CD14-positive monocyte (primary cell): ENCODE results near the gene ORAI2. TPM values are rescaled to one million over a fixed set of nuclear protein-coding genes. Genes with fewer than 3 reads are reported as not detected.
A peak's percentile ranks its signal among the peaks of the same experiment; 100 is the strongest.

Experiments used
- DNase-seq, 3 donors: peaks; one replicate each; pipeline ENCODE4 v3.0.0-alpha.2; 2011 to 2022
- H2AFZ ChIP-seq: 2 replicates; pipeline ENCODE4 v1.6.0; 2012; ENCODE audit warnings: mild to moderate bottlenecking, low read depth, low read length, inconsistent platforms; ENCODE audit not compliant: insufficient read depth, poor library complexity, severe bottlenecking
- H3K27ac ChIP-seq, 2 donors: 1 replicate in 1 of 2; 2 replicates in 1 of 2; pipeline ENCODE4 v1.5.1; 2012 to 2013; ENCODE audit warnings: low read length in 2 of 2, control low read depth in 1 of 2, inconsistent platforms in 1 of 2, low read depth in 1 of 2, mild to moderate bottlenecking in 1 of 2
- H3K27me3 ChIP-seq, 2 donors: one replicate each; pipeline versions ENCODE4 v1.6.0 to v1.6.1; 2011 to 2013; ENCODE audit warnings: low read length in 2 of 2; ENCODE audit not compliant: control insufficient read depth in 2 of 2, insufficient read depth in 2 of 2
- H3K36me3 ChIP-seq, 2 donors: replicated peaks in 1 of 2; 1 replicate in 1 of 2; 2 replicates in 1 of 2; pipeline versions ENCODE4 v1.5.1 to v1.6.1; 2012 to 2013; ENCODE audit warnings: low read length in 2 of 2, control low read depth in 1 of 2, inconsistent platforms in 1 of 2, mild to moderate bottlenecking in 1 of 2; ENCODE audit not compliant: insufficient read depth in 2 of 2, control insufficient read depth in 1 of 2
- H3K4me1 ChIP-seq, 2 donors: 1 replicate in 1 of 2; 2 replicates in 1 of 2; pipeline versions ENCODE4 v1.5.1 to v1.6.1; 2012 to 2013; ENCODE audit warnings: low read length in 2 of 2, control low read depth in 1 of 2, inconsistent platforms in 1 of 2, mild to moderate bottlenecking in 1 of 2, moderate library complexity in 1 of 2; ENCODE audit not compliant: insufficient read depth in 2 of 2, control insufficient read depth in 1 of 2
- H3K4me2 ChIP-seq: replicated peaks from 2 replicates; pipeline ENCODE3; 2012; ENCODE audit warnings: low read length, moderate library complexity, mild to moderate bottlenecking; ENCODE audit not compliant: poor library complexity, severe bottlenecking; ENCODE audit errors: extremely low read depth
- H3K4me3 ChIP-seq, 3 experiments: fragments of 200-600 bp in 1 of 3; sonication (generic) in 1 of 3; replicated peaks in 1 of 3; 1 replicate in 2 of 3; 2 replicates in 1 of 3; pipeline ENCODE4 v1.5.1; 2011 to 2013; ENCODE audit warnings: low read length in 3 of 3, mild to moderate bottlenecking in 3 of 3, control low read depth in 2 of 3, low read depth in 2 of 3, inconsistent platforms in 1 of 3, moderate library complexity in 1 of 3
- H3K79me2 ChIP-seq: 2 replicates; pipeline ENCODE4 v1.6.0; 2012; ENCODE audit warnings: mild to moderate bottlenecking, control low read depth, inconsistent platforms, low read length, moderate library complexity; ENCODE audit not compliant: insufficient read depth
- H3K9ac ChIP-seq: 2 replicates; pipeline ENCODE4 v1.6.0; 2017; ENCODE audit warnings: low read length, mild to moderate bottlenecking; ENCODE audit not compliant: insufficient read depth, poor library complexity, severe bottlenecking
- H3K9me3 ChIP-seq, 2 donors: replicated peaks in 1 of 2; 1 replicate in 1 of 2; 2 replicates in 1 of 2; pipeline versions ENCODE4 v1.5.1 to v1.6.1; 2012 to 2013; ENCODE audit warnings: low read length in 2 of 2, control low read depth in 1 of 2; ENCODE audit not compliant: control insufficient read depth in 1 of 2, insufficient read depth in 1 of 2
- H4K20me1 ChIP-seq: 2 replicates; pipeline ENCODE4 v1.6.0; 2012; ENCODE audit warnings: mild to moderate bottlenecking, low read length, control low read depth, moderate library complexity; ENCODE audit not compliant: insufficient read depth
- H3K27ac Mint-ChIP-seq, 7 donors: one replicate each; pipeline ENCODE4 v1.8.0; 2020; ENCODE audit warnings: mild to moderate bottlenecking in 7 of 7, mixed read lengths in 7 of 7, moderate library complexity in 6 of 7, inconsistent platforms in 2 of 7
- H3K27me3 Mint-ChIP-seq, 3 donors: one replicate each; pipeline ENCODE4 v1.8.0; 2021 to 2022; ENCODE audit warnings: low read depth in 3 of 3, mild to moderate bottlenecking in 3 of 3, mixed read lengths in 3 of 3, moderate library complexity in 3 of 3, inconsistent platforms in 1 of 3
- H3K36me3 Mint-ChIP-seq, 2 donors: one replicate each; pipeline ENCODE4 v1.8.0; 2020; ENCODE audit warnings: mixed read lengths in 2 of 2, inconsistent platforms in 1 of 2, mild to moderate bottlenecking in 1 of 2
- H3K4me1 Mint-ChIP-seq: one replicate; pipeline ENCODE4 v1.8.0; 2020; ENCODE audit warnings: mild to moderate bottlenecking, mixed read lengths
- H3K4me3 Mint-ChIP-seq, 2 donors: one replicate each; pipeline ENCODE4 v1.8.0; 2020; ENCODE audit warnings: mild to moderate bottlenecking in 2 of 2, mixed read lengths in 2 of 2, moderate library complexity in 1 of 2
- H3K9me3 Mint-ChIP-seq, 7 donors: one replicate each; pipeline ENCODE4 v1.8.0; 2020 to 2022; ENCODE audit warnings: mixed read lengths in 7 of 7, mild to moderate bottlenecking in 6 of 7, moderate library complexity in 6 of 7, inconsistent platforms in 2 of 7
- CTCF ChIP-seq: fragments of 200-600 bp; IDR thresholded peaks from one replicate; pipeline ENCODE4 v1.8.0; 2022; ENCODE audit warnings: antibody characterized with exemption, mild to moderate bottlenecking
- WGBS: methylation state at CpG from one replicate; pipeline ENCODE4 v1.1.5; 2013; ENCODE audit warnings: missing lambda C conversion rate; ENCODE audit not compliant: insufficient coverage; 5-methylcytosine and 5-hydroxymethylcytosine counted together
- intact Hi-C, 2 donors: fragments of 100-400 bp; cut with micrococcal nuclease; formaldehyde crosslinking; loops; one replicate each; pipeline versions ENCODE4 v1.15.0 to v1.15.1; 2023
- polyA plus RNA-seq, 3 donors: library from polyadenylated mRNA; depleted of rRNA in 1 of 3; unstranded in 2 of 3; stranded (reverse) in 1 of 3; fragments of 300-500 nt in 2 of 3; fragments of >200 nt in 1 of 3; fragmentation: Illumina TruSeq in 2 of 3; gene quantifications; 1 replicate in 2 of 3; 2 replicates in 1 of 3; pipeline ENCODE4 v1.2.3, GENCODE V29; 2012 to 2021

ORAI2 gene
- polyA plus RNA-seq, 3 donors, result 27.5 to 50.0 (median 38.2) TPM

- Mint-ChIP-seq H3K4me3 (no peak overlapping the region), H3K4me1 (peaks cover 27% of the 10 kb centered on the region), H3K9me3 (no peaks in the 10 kb centered on the region), H3K27ac (peak overlapping the region in 4 of 7 donors; percentile 1 to 85 (median 22)), H3K27me3 (no peaks in the 10 kb centered on the region), H3K36me3 (peaks cover 58 to 87% of the 10 kb centered on the region in 2 donors)
- intact Hi-C loops, result no loop called here
- H3K79me2 ChIP-seq, result peaks cover 4% of the 10 kb centered on the region
- 38% methylated on average over 10 of the region's 12 CpGs for WGBS
- H4K20me1 ChIP-seq, result no peaks in the 10 kb centered on the region
- no peak overlapping the region for H3K9ac ChIP-seq
- DNase-seq, result no peak
- no peaks in the 10 kb centered on the region for H3K9me3 ChIP-seq
- no peak overlapping the region for H3K27ac ChIP-seq
- peaks cover 36 to 80% of the 10 kb centered on the region in 2 donors for H3K36me3 ChIP-seq
- TF ChIP-seq CTCF, result no peak
- H3K4me1 ChIP-seq, result peaks cover 13 to 14% of the 10 kb centered on the region in 2 donors
- no peak overlapping the region for H3K4me2 ChIP-seq
- no peak overlapping the region for H2AFZ ChIP-seq
- H3K4me3 ChIP-seq, result no peak overlapping the region
- no peaks in the 10 kb centered on the region for H3K27me3 ChIP-seq
These were observed 17.6 kb upstream of the ORAI2 start for GRCh38 chr7:102415685-102416225.

GRCh38 chr7:102416406-102416805, 17.0 kb upstream of the ORAI2 start:
- TF ChIP-seq CTCF, result no peak
- no peak overlapping the region for H3K4me2 ChIP-seq
- WGBS, result 100% methylated on average over 3 of the region's 6 CpGs

More at GRCh38 chr7:102416406-102416805, 17.0 kb upstream of the ORAI2 start:
- Histone ChIP-seq H2AFZ (no peak overlapping the region), H3K27me3 (no peaks in the 10 kb centered on the region), H3K4me1 (peaks cover 19 to 21% of the 10 kb centered on the region in 2 donors), H3K9ac (no peak overlapping the region), H3K36me3 (peaks cover 29 to 74% of the 10 kb centered on the region in 2 donors), H3K4me3 (no peak overlapping the region), H3K27ac (no peak overlapping the region), H4K20me1 (no peaks in the 10 kb centered on the region), H3K79me2 (peaks cover 4% of the 10 kb centered on the region), H3K9me3 (no peaks in the 10 kb centered on the region)
- intact Hi-C loops, result no loop called here
- no peaks in the 10 kb centered on the region for H3K9me3 Mint-ChIP-seq
- H3K4me3 Mint-ChIP-seq, result no peak overlapping the region
- H3K27ac Mint-ChIP-seq, result peak overlapping the region in 2 of 7 donors; percentile 35 to 85
- peaks cover 32% of the 10 kb centered on the region for H3K4me1 Mint-ChIP-seq
- peaks cover 56 to 87% of the 10 kb centered on the region in 2 donors for H3K36me3 Mint-ChIP-seq
- DNase-seq, result no peak
- H3K27me3 Mint-ChIP-seq, result no peaks in the 10 kb centered on the region
